Stimulated activated memory B cell treated with anti-CD40 and anti-IgM and Interleukin-4, amounts not matched to agents 10 μg/mL and 1 μg/mL and 100 μg/mL, for 72 hours (primary cell): ENCODE data around the gene OGFOD3.
"Not testable (repeated sequence)": the region's sequence is repeated elsewhere in the genome, so short reads cannot be mapped to it uniquely, and the experiment has no call there.

Experiments
- ATAC-seq: fragments of 150-1000 bp; cut with Tn5 transposase; 2 replicates; pipeline ENCODE4 v1.10.0; 2021
- H3K27ac Mint-ChIP-seq: one replicate; pipeline ENCODE4 v1.8.0; 2022; ENCODE audit warnings: mild to moderate bottlenecking, mixed read lengths
- H3K27me3 Mint-ChIP-seq: one replicate; pipeline ENCODE4 v1.8.0; 2022; ENCODE audit warnings: mixed read lengths
- H3K36me3 Mint-ChIP-seq: one replicate; pipeline ENCODE4 v1.8.0; 2022; ENCODE audit warnings: mixed read lengths
- H3K4me1 Mint-ChIP-seq: one replicate; pipeline ENCODE4 v1.8.0; 2022; ENCODE audit warnings: mixed read lengths
- H3K4me3 Mint-ChIP-seq: one replicate; pipeline ENCODE4 v1.8.0; 2022; ENCODE audit warnings: mild to moderate bottlenecking, moderate library complexity, mixed read lengths
- H3K9me3 Mint-ChIP-seq: one replicate; pipeline ENCODE4 v1.8.0; 2022; ENCODE audit warnings: mixed read lengths

The OGFOD3 gene

DNA sequence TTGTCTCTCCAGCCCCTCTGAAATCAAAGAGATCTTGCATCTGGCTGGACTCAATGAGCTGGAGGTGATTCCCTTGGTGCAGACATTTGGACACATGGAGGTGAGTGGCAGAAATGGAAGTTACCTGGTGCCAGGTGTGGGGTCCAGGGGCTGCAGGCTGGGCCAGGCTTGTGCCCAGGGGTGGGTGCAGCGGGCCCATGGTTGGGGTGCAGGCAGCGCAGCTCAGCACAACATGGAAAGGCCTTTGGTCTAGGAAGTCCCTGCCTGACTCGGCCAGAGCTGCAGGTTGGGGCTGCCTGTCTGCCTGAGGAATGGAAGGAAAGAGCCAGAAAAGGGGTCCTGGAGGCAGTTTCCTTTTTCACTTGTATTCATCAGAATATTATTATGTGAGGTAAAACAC lies 10.2 kb upstream of the OGFOD3 start:
- H3K27ac Mint-ChIP-seq, result peak overlapping the region; percentile 84
- no peak for ATAC-seq
- H3K36me3 Mint-ChIP-seq, result peaks cover 45% of the 10 kb centered on the region
- peaks cover 44% of the 10 kb centered on the region for H3K4me1 Mint-ChIP-seq
- H3K4me3 Mint-ChIP-seq, result peak overlapping the region; percentile 86
- no peaks in the 10 kb centered on the region for H3K27me3 Mint-ChIP-seq
- no peaks in the 10 kb centered on the region for H3K9me3 Mint-ChIP-seq

DNA sequence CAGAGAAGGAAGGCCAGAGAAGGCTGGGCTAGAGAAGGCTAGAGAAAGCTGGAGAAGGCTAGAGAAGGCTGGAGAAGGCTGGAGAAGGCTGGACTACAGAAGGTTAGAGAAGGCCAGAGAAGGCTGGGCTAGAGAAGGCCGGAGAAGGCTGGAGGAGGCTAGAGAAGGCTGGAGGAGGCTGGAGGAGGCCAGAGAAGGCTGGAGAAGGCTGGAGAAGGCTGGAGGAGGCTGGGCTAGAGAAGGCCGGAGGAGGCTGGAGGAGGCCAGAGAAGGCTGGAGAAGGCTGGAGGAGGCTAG lies 6.4 kb upstream of the OGFOD3 start:
- H3K4me1 Mint-ChIP-seq, result peaks cover 48% of the 10 kb centered on the region
- no peak for ATAC-seq
- peak overlapping the region; percentile 70 for H3K27ac Mint-ChIP-seq
- H3K4me3 Mint-ChIP-seq, result no peak overlapping the region
- peaks cover 72% of the 10 kb centered on the region for H3K36me3 Mint-ChIP-seq
- no peaks in the 10 kb centered on the region for H3K27me3 Mint-ChIP-seq
- H3K9me3 Mint-ChIP-seq, result no peaks in the 10 kb centered on the region

DNA sequence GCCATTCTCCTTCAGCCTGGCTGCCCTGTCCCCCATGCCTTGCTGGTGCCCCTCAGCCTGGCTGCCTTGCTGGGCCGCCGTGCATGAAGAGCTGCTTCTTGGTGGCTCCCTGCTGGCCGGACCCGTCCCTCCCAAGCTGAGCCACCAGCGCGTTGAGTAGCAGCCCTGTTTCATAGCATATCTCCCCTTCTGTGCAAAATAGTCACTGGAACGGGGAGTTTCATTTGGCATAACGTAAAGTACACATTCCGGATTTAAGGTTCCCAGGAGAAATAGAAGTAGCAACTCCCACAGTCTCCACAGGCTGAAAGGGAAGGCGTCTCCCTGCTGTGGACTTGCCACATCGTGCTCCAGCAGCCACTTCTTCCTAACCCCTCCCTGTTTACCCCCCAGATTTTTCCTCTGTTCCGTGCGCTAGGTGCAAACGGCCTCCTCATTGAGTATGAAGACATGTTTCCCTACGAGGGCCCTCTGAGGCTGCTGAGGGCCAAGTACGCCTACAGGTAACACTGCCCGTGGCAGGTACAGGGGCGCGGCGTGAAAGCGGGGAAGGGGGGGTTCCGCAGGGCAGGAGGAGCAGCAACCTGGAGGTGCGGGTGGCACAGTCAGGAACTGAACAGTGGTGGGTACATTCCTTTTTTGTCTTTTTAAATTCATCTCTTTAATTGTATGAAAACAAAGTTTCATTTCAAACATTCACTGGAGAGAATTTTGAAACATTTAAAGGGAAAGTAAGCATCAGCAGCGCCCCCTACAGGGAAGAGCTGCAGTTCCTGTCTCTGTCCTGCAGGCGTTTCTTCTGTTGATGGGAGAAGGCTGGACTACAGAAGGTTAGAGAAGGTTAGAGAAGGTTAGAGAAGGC lies 5.8 kb upstream of the OGFOD3 start:
- H3K4me3 Mint-ChIP-seq, result no peak overlapping the region
- peak overlapping the region; percentile 70 for H3K27ac Mint-ChIP-seq
- peak; percentile 57 for ATAC-seq
- H3K27me3 Mint-ChIP-seq, result no peaks in the 10 kb centered on the region
- H3K36me3 Mint-ChIP-seq, result peaks cover 67% of the 10 kb centered on the region
- H3K4me1 Mint-ChIP-seq, result peaks cover 48% of the 10 kb centered on the region
- no peaks in the 10 kb centered on the region for H3K9me3 Mint-ChIP-seq

DNA sequence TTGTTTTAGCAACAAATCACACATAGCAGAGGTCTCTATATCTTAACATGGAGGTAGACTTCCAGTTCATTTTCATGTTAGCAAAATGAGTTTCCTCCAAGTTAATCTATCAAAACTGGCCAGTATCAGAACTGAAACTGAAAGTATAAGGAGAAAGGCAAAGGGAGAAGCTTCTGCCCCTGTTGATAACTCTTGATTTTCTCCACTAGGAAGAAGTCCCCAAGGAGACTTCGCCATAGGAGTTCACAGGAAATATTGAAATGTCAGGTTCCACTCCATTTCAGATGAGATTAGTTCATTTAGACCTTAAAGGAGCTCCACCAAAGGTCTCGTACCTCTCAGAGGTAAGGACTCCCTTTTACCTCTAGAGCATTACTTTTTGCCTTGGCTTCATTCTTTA lies 1.2 kb upstream of the OGFOD3 start:
- no peak for ATAC-seq
- peak overlapping the region; percentile 54 for H3K27ac Mint-ChIP-seq
- H3K27me3 Mint-ChIP-seq, result no peaks in the 10 kb centered on the region
- H3K9me3 Mint-ChIP-seq, result no peaks in the 10 kb centered on the region
- peaks cover 55% of the 10 kb centered on the region for H3K36me3 Mint-ChIP-seq
- peaks cover 45% of the 10 kb centered on the region for H3K4me1 Mint-ChIP-seq
- peak overlapping the region; percentile 81 for H3K4me3 Mint-ChIP-seq

DNA sequence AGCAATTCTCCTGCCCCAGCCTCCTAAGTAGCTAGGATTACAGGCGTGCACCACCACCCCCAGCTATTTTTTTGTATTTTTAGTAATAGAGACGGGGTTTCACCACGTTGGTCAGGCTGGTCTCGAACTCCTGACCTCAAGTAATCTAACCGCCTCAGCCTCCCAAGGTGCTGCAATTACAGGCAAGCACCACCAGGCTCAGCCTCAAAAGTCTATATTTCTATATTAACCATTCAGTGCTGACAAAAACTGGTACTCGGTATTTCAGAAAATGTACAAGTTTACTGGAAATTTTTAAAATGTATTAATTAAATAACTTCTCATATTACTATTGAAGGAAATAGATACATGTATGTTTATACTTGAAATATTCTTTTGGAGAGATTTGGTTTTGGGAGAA lies 1.6 kb downstream of the OGFOD3 start:
- Mint-ChIP-seq H3K36me3 (peaks cover 51% of the 10 kb centered on the region), H3K27me3 (no peaks in the 10 kb centered on the region), H3K4me3 (no peak overlapping the region), H3K4me1 (peaks cover 46% of the 10 kb centered on the region), H3K27ac (no peak overlapping the region), H3K9me3 (no peaks in the 10 kb centered on the region)
- ATAC-seq, result no peak

DNA sequence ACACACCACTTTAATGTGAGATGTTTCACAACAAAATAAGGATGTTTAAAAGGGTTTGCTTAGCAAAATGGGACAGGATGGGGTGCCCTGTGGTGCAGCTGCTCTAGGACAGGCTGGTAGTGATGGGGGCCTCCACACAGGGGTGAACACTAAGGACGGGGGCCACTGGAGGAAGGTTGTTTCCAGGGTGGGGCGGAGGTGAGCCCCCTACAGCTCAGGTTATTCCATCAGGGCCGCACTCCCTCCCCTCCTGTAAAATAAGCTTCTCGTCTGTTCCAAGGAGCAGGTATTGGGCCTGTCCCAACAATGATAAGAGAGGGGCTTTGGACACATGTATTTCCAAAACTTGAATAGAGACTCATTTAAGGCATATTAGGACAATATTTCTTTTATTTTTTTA lies 2.1 kb downstream of the OGFOD3 start:
- no peaks in the 10 kb centered on the region for H3K27me3 Mint-ChIP-seq
- no peaks in the 10 kb centered on the region for H3K9me3 Mint-ChIP-seq
- no peak overlapping the region for H3K4me3 Mint-ChIP-seq
- peaks cover 51% of the 10 kb centered on the region for H3K36me3 Mint-ChIP-seq
- H3K27ac Mint-ChIP-seq, result no peak overlapping the region
- no peak for ATAC-seq
- H3K4me1 Mint-ChIP-seq, result peaks cover 46% of the 10 kb centered on the region

DNA sequence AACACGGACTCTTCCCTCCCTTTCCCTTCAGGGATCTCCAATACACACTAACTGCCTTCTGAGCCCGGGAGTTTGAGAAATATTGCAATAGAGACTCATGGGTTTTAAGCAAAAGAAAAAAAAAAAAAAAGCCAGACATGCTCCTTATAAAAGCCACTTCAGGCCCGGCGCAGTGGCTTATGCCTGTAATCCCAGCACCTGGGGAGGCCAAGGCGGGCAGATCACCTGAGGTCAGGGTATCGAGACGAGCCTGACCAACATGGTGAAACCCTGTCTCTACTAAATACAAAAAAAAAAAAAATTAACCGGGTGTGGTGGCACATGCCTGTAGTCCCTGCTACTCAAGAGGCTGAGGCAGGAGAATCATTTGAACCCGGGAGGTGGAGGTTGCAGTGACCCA lies 2.6 kb downstream of the OGFOD3 start:
- no peak overlapping the region for H3K27ac Mint-ChIP-seq

DNA sequence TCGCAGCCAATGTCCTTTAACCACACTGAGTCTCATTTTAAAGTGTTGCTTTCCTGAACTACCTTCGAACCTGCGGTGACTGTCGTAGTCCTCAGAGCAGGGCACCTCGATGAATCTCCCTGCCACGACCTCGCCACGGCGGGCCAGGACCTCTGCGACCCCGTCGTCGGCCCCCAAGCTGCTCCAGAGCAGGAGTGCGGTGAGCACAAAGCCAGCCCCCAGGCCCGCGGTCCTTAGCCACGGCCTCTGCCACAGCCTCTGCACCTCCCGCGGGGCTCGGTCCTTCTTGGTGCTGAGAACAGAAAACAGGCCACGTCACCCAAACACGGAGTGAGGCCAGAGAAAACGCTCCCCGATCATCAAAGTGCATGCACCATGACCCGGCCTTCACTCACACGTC lies 3.0 kb downstream of the OGFOD3 start:
- no peak overlapping the region for H3K4me3 Mint-ChIP-seq
- H3K36me3 Mint-ChIP-seq, result peaks cover 45% of the 10 kb centered on the region
- no peak overlapping the region for H3K27ac Mint-ChIP-seq
- H3K4me1 Mint-ChIP-seq, result peaks cover 46% of the 10 kb centered on the region
- no peaks in the 10 kb centered on the region for H3K9me3 Mint-ChIP-seq
- ATAC-seq, result no peak
- H3K27me3 Mint-ChIP-seq, result no peaks in the 10 kb centered on the region

More for the DNA sequence above, 2.6 kb downstream of the OGFOD3 start:
- Mint-ChIP-seq H3K4me3 (no peak overlapping the region), H3K4me1 (peaks cover 46% of the 10 kb centered on the region), H3K27me3 (no peaks in the 10 kb centered on the region), H3K9me3 (no peaks in the 10 kb centered on the region), H3K36me3 (peaks cover 47% of the 10 kb centered on the region)
- no peak for ATAC-seq

DNA sequence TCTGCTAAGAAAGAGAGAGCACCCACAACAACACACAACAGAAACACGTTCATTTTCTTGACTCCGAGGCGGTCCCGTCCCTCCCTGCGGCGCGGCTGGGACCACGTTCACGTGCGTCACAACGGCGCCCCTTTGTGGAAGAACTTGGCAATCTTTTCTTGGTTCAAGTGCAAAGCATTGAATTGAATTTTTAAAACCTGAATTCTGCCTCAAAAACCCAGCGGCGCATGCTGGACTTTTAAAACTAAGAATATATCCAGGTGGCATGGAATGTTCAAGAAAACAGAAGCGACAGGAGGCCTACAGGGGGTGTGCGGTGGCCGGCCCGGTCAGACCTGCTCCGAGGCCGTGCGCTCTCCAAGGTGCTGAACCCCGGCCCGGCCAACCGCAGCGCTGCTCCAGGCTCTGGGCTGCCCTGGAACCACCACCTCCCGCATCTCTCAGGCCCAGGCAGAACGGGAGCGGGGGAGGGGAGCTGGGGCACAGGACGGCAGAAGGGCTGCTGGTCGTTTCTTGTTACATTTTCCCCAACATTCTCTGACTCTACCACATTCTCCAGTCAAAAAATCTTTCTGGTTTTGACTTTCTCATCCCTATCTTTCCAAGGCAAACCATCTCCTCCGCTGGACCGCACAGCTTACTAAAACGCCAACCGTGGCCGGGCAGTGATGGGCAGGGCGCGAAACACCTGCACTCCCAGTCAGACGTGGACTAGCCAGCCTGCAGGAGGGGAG lies 3.7 kb downstream of the OGFOD3 start:
- H3K4me1 Mint-ChIP-seq, result peaks cover 40% of the 10 kb centered on the region
- H3K27me3 Mint-ChIP-seq, result no peaks in the 10 kb centered on the region
- peak; percentile 53 for ATAC-seq
- no peak overlapping the region for H3K27ac Mint-ChIP-seq
- H3K9me3 Mint-ChIP-seq, result no peaks in the 10 kb centered on the region
- peaks cover 39% of the 10 kb centered on the region for H3K36me3 Mint-ChIP-seq
- H3K4me3 Mint-ChIP-seq, result no peak overlapping the region

DNA sequence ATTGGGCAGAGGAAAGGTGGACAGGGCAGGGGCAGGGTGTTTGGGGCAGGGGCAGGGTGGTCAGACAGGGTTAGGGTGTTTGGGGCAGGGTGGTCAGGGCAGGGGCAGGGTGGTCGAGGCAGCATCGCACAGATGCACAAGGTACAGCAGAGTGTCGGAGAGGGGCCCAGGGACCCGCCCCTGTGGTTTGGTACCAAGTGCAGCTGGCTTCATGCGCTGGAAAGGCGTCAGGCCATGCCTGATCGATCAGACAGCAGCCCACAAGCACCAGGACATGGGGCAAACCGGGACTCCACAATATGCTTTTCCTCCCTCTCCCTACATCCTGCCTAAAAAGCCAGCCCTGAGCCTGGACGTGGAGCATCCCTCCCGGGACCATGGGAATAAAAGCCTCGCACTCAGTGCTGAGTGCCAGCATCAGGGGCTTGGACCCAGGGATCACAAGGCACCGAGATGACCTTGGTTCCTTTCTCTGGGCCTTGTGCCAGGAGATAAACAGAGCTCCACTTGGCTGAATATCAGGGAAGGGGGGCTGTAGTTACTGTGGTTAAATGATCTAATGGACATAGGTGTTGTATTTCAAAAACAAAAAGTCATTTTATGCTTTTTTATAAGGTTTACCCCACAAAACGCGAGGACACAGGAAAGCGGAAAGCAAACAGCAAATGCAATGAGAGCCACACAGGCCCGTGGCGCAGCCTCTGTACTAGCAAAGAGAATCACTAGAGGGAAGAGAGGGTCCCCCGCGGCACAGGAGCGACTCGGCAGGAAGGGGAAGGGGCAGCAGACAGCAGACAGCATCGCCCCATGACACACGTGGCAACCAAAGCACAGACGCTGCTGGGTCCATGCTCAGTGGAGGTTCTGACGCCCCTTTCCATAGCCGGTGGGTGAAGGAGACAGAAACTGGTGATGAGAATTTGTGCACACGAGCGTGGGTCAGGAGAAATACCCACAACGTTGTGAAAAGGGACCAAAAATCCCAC lies 5.6 kb downstream of the OGFOD3 start:
- ATAC-seq, result no peak
- no peak overlapping the region for H3K27ac Mint-ChIP-seq
- no peaks in the 10 kb centered on the region for H3K27me3 Mint-ChIP-seq
- peaks cover 44% of the 10 kb centered on the region for H3K4me1 Mint-ChIP-seq
- no peaks in the 10 kb centered on the region for H3K9me3 Mint-ChIP-seq
- no peak overlapping the region for H3K4me3 Mint-ChIP-seq
- peaks cover 57% of the 10 kb centered on the region for H3K36me3 Mint-ChIP-seq

DNA sequence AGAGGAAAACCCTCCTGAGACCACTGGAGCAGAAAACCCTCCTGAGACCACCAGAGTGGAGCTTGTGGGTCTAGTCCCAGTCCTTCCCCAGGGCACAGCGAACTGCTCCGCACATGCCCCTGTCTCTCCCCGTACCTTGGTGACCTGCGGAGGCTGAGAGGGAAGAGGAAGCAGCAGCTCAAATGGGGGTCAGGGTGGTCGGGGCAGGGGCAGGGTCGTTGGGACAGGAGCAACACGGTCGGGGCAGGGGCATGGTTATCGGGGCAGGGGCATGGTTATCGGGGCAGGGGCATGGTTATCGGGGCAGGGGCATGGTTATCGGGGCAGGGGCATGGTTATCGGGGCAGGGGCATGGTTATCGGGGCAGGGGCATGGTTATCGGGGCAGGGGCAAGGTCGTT lies 6.3 kb downstream of the OGFOD3 start:
- not testable (repeated sequence) for H3K27ac Mint-ChIP-seq, H3K9me3 Mint-ChIP-seq, H3K4me3 Mint-ChIP-seq, H3K27me3 Mint-ChIP-seq, ATAC-seq
- Mint-ChIP-seq H3K4me1 (peaks cover 47% of the 10 kb centered on the region), H3K36me3 (peaks cover 65% of the 10 kb centered on the region)

DNA sequence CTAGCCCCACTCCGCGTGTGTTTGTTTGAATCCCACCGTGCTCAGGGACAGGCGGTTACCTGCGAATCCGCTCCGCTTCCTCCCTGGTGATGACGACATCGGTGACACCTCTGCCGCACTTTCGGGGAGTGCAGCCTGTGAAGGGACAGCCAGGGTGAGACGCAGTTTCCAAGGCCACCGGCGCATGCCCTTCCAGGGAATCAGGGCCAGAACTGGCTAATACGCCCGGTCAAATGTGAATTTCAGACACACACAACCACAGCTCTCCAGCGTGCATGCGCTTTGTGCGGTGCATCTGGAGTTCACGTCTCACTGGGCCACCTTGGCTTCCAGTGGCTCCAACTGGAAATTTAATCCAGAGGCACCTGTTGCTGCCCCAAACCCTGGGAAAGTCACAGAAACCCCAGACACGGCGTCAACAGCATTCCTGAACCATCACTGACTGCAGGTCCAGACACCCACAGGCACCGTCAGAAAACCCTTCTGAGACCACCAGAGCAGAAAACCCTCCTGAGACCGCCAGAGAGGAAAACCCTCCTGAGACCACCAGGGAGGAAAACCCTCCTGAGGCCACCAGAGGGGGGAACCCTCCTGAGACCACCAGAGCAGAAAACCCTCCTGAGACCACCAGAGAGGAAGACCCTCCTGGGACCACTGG lies 6.9 kb downstream of the OGFOD3 start:
- Mint-ChIP-seq H3K27me3 (no peaks in the 10 kb centered on the region), H3K4me3 (no peak overlapping the region), H3K9me3 (no peaks in the 10 kb centered on the region), H3K4me1 (peaks cover 47% of the 10 kb centered on the region), H3K27ac (no peak overlapping the region), H3K36me3 (peaks cover 65% of the 10 kb centered on the region)
- no peak for ATAC-seq

DNA sequence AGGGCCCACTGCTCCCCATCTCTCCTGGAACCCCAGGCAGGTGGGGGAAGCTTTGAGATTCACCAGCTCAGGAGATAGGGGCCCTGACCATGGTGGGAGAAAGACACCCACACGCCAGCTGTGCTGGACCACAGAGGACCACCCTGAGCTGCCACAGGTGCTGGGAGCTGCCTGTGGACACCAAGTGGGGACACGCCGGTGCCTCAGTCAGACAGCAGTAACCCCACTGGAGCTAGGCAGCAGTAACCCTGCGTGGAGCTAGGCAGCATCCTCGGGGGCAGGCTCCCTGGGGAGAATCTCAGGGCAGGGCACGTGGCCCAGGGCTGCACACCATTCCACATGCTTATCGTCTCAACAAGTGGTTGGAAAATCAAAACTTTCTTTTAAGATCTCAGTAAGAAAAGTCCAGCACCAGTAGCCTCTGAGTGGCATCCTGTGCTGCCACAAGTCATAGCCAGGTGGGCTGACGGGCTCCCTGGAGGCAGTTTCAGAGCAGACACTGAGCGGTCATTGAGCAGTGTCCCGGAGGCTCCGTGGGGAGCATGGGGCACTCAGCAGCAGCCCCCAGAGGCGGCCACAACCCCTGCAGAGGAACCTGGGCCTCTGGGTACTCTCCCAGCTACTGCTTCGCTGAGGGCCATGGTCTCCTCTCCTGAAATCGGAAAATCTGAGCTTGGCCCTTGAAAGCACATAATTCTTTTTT lies 8.2 kb downstream of the OGFOD3 start:
- peaks cover 67% of the 10 kb centered on the region for H3K36me3 Mint-ChIP-seq
- H3K4me1 Mint-ChIP-seq, result peaks cover 39% of the 10 kb centered on the region
- no peaks in the 10 kb centered on the region for H3K27me3 Mint-ChIP-seq
- no peak overlapping the region for H3K4me3 Mint-ChIP-seq
- no peaks in the 10 kb centered on the region for H3K9me3 Mint-ChIP-seq
- no peak for ATAC-seq
- no peak overlapping the region for H3K27ac Mint-ChIP-seq

DNA sequence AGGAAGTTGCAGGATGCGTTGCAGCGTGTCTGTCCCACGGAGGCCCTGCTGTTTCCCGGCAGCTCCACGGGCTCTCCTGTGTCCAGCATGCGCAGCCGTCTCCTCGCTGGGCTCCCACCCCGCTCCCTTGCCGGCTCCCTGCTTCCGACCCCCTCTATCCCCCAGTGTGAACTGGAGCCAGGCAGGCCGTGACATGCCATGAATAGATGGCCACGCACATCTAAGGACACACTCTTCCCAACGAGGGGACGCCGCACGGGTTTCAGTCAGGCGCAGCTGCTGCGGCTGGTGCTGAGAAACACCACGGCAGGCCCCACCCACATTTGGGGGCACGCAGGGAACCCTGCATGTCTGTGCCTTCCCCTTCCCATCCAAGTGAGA lies 9.5 kb downstream of the OGFOD3 start:
- Mint-ChIP-seq H3K4me1 (peaks cover 27% of the 10 kb centered on the region), H3K27ac (no peak overlapping the region), H3K9me3 (no peaks in the 10 kb centered on the region), H3K4me3 (no peak overlapping the region), H3K36me3 (peaks cover 65% of the 10 kb centered on the region), H3K27me3 (no peaks in the 10 kb centered on the region)
- no peak for ATAC-seq
